DMS53 treated with DMSO at 0.1 percent for 48 hours (cell line): Measurements from ENCODE around the gene PTPRN2.

Experiments
- DNase-seq: peaks from one replicate; lab custom pipeline; 2025; ENCODE audit not compliant: unreplicated experiment; lab: John Stamatoyannopoulos, UW

The PTPRN2 gene

GRCh38 chr7:157817944-157818700 is 769.5 kb downstream of the PTPRN2 start:
- DNase-seq, result no peak

- no peak for DNase-seq
Measured at GRCh38 chr7:157817433-157817832, 770.2 kb downstream of the PTPRN2 start.

GRCh38 chr7:157816526-157817250 is 770.9 kb downstream of the PTPRN2 start:
- DNase-seq, result no peak

- no peak for DNase-seq
Measured at GRCh38 chr7:157816086-157816485, 771.5 kb downstream of the PTPRN2 start.

GRCh38 chr7:157815706-157816022 is 772.0 kb downstream of the PTPRN2 start:
- DNase-seq, result no peak

GRCh38 chr7:157814931-157815705 is 772.5 kb downstream of the PTPRN2 start:
- no peak for DNase-seq

GRCh38 chr7:157813741-157814661 is 773.6 kb downstream of the PTPRN2 start:
- no peak for DNase-seq

- no peak for DNase-seq
Measured at GRCh38 chr7:157813053-157813452, 774.6 kb downstream of the PTPRN2 start.

GRCh38 chr7:157811946-157812345 is 775.7 kb downstream of the PTPRN2 start:
- DNase-seq, result no peak

- DNase-seq, result no peak
Measured at GRCh38 chr7:157809863-157810851, 777.5 kb downstream of the PTPRN2 start.

- no peak for DNase-seq
Measured at GRCh38 chr7:157809154-157809862, 778.3 kb downstream of the PTPRN2 start.

GRCh38 chr7:157808042-157808441 is 779.6 kb downstream of the PTPRN2 start:
- no peak for DNase-seq

- DNase-seq, result no peak
Measured at GRCh38 chr7:157807510-157807909, 780.1 kb downstream of the PTPRN2 start.

GRCh38 chr7:157806711-157807110 is 780.9 kb downstream of the PTPRN2 start:
- DNase-seq, result no peak

- no peak for DNase-seq
Measured at GRCh38 chr7:157805713-157806112, 781.9 kb downstream of the PTPRN2 start.

GRCh38 chr7:157803906-157804305 is 783.7 kb downstream of the PTPRN2 start:
- no peak for DNase-seq

GRCh38 chr7:157801971-157802675 is 785.5 kb downstream of the PTPRN2 start:
- DNase-seq, result no peak

GRCh38 chr7:157801113-157801512 is 786.5 kb downstream of the PTPRN2 start:
- no peak for DNase-seq
